Small intestine (tissue), 7 donors: Measurements from ENCODE around the gene MLLT1. TPM values are rescaled to one million over a fixed set of nuclear protein-coding genes. Genes with fewer than 3 reads are reported as not detected.
A peak's percentile ranks its signal among the peaks of the same experiment; 100 is the strongest.

Source experiments
- DNase-seq, 2 donors: peaks; one replicate each; pipeline versions ENCODE4 v3.0.0 to v3.0.0-alpha.2; 2013
- FAIRE-seq: peaks from 2 replicates; lab custom pipeline; 2012; peaks lifted over from hg19 to GRCh38; lab: Jason Lieb, UNC
- H3K27ac ChIP-seq, 3 donors: one replicate each; pipeline ENCODE4 v1.5.1; 2013; ENCODE audit warnings: low read length in 2 of 3, mild to moderate bottlenecking in 2 of 3, control low read depth in 1 of 3, inconsistent platforms in 1 of 3, low read depth in 1 of 3, moderate library complexity in 1 of 3
- H3K27me3 ChIP-seq, 3 donors: one replicate each; pipeline ENCODE4 v1.6.1; 2013; ENCODE audit warnings: low read length in 3 of 3, inconsistent platforms in 1 of 3; ENCODE audit not compliant: control insufficient read depth in 3 of 3, insufficient read depth in 3 of 3
- H3K36me3 ChIP-seq, 3 donors: one replicate each; pipeline ENCODE4 v1.6.1; 2013; ENCODE audit warnings: low read length in 3 of 3, inconsistent platforms in 1 of 3, low read depth in 1 of 3, mild to moderate bottlenecking in 1 of 3, moderate library complexity in 1 of 3; ENCODE audit not compliant: control insufficient read depth in 3 of 3, insufficient read depth in 2 of 3
- H3K4me1 ChIP-seq, 3 donors: one replicate each; pipeline ENCODE4 v1.6.1; 2013; ENCODE audit warnings: low read length in 2 of 3, inconsistent platforms in 1 of 3, low read depth in 1 of 3, mild to moderate bottlenecking in 1 of 3, moderate library complexity in 1 of 3; ENCODE audit not compliant: control insufficient read depth in 3 of 3, insufficient read depth in 2 of 3
- H3K4me3 ChIP-seq, 3 donors: one replicate each; pipeline ENCODE4 v1.5.1; 2013; ENCODE audit warnings: low read length in 3 of 3, control low read depth in 1 of 3, inconsistent platforms in 1 of 3, low read depth in 1 of 3, mild to moderate bottlenecking in 1 of 3, moderate library complexity in 1 of 3
- H3K9me3 ChIP-seq, 2 donors: one replicate each; pipeline ENCODE4 v1.6.1; 2013; ENCODE audit warnings: low read depth in 1 of 2, low read length in 1 of 2; ENCODE audit not compliant: control insufficient read depth in 2 of 2, insufficient read depth in 1 of 2
- WGBS, 3 donors: extraction: QIAGEN DNeasy Blood & Tissue Kit; methylation state at CpG; one replicate each; pipeline ENCODE4 v1.1.7; 2013; 5-methylcytosine and 5-hydroxymethylcytosine counted together
- polyA plus RNA-seq, 4 donors: library from polyadenylated mRNA; stranded (reverse) in 3 of 4; unstranded in 1 of 4; fragments of 200-250 nt in 3 of 4; fragments of 120-200 nt in 1 of 4; gene quantifications; one replicate each; pipeline versions ENCODE4 v1.2.1 to v1.2.3, GENCODE V29; 2013
- donor health status: healthy with polysubstance abuse.
- donor health status: control.
- donor health status: control.
- donor health status: Bipolar disorder and iron deficiency.
- donor health status: healthy.

Gene MLLT1
- polyA plus RNA-seq, 4 donors: 15.1 to 42.2 (median 21.9) TPM

DNA sequence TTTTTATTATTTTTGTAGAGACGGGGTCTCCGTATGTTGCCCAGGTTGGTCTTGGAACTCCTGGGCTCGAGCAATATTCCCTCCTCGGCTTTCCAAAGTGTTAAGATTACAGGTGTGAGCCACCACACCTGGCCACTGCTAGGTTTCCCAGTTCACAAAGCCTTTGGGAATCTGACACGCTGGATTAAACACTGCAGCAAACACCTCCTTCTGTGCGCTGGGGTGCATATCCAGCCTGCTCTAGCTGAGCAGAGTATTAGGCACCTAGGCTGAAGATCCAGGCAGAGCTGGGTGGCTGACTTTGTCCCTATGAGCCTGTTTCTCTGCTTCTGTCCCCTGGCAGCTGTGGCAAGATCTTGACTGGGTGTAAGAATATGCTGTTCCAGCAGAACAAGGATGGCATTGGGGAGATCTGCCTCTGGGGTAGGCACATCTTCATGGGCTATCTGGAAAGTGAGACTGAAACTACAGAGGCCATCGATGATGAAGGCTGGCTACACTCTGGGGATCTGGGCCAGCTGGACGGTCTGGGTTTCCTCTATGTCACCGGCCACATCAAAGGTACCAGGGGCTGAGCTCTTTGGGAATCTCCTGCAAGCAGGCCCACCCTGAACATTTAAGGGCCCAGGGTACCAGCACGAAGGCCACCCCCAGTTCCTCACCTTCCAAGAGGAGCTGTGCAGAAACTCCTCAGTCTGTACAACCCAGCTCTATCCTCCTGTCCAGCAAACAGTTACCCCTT is 94.5 kb downstream of the MLLT1 start:
- Histone ChIP-seq H3K36me3 (no peaks in the 10 kb centered on the region), H3K9me3 (peaks cover 1 to 44% of the 10 kb centered on the region in 2 donors), H3K27ac (no peak overlapping the region), H3K4me3 (no peak overlapping the region), H3K27me3 (peaks cover 0 to 3% (median 2%) of the 10 kb centered on the region in 3 donors), H3K4me1 (no peaks in the 10 kb centered on the region)
- DNase-seq: no peak
- FAIRE-seq: no peak
- 74 to 78% (median 76%) methylated on average over 10 of the region's 10 CpGs for WGBS, 3 donors

DNA sequence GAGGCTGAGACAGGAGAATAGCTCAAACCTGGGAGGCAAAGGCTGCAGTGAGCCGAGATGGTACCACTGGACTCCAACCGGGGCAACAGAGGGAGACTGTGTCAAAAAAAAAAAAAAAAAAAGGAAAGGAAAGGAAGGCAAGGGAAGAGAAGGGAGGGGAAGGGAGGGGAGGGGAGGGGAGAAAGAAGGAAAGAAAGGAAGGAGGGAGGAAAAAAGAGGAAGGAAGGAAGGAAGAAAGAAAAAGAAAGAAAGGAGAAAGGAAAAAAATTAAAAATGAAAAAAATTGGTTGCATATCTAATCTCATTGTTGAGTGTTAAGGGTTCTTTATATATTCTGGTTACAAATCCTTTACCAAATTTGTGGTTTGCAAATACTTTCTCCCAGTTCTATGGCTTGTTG is 98.7 kb downstream of the MLLT1 start:
- Histone ChIP-seq H3K27me3 (peaks cover 0 to 3% (median 2%) of the 10 kb centered on the region in 3 donors), H3K9me3 (peaks cover 0 to 12% of the 10 kb centered on the region in 2 donors), H3K27ac (no peak overlapping the region), H3K36me3 (no peaks in the 10 kb centered on the region), H3K4me1 (no peaks in the 10 kb centered on the region), H3K4me3 (no peak overlapping the region)
- no peak for FAIRE-seq
- no peak for DNase-seq
- WGBS, 3 donors: 74 to 77% (median 77%) methylated on average over 2 of the region's 2 CpGs

- H3K27me3 ChIP-seq: peaks cover 0 to 3% (median 0%) of the 10 kb centered on the region in 3 donors
- FAIRE-seq (no peak), DNase-seq (no peak)
- WGBS, 3 donors: 76 to 86% (median 81%) methylated on average over 5 of the region's 5 CpGs
- no peak overlapping the region for H3K27ac ChIP-seq
- no peaks in the 10 kb centered on the region for H3K9me3 ChIP-seq
- H3K36me3 ChIP-seq: no peaks in the 10 kb centered on the region
- no peaks in the 10 kb centered on the region for H3K4me1 ChIP-seq
- no peak overlapping the region for H3K4me3 ChIP-seq
Observed at GRCh38 chr19:6173190-6173589, 106.6 kb downstream of the MLLT1 start.

DNA sequence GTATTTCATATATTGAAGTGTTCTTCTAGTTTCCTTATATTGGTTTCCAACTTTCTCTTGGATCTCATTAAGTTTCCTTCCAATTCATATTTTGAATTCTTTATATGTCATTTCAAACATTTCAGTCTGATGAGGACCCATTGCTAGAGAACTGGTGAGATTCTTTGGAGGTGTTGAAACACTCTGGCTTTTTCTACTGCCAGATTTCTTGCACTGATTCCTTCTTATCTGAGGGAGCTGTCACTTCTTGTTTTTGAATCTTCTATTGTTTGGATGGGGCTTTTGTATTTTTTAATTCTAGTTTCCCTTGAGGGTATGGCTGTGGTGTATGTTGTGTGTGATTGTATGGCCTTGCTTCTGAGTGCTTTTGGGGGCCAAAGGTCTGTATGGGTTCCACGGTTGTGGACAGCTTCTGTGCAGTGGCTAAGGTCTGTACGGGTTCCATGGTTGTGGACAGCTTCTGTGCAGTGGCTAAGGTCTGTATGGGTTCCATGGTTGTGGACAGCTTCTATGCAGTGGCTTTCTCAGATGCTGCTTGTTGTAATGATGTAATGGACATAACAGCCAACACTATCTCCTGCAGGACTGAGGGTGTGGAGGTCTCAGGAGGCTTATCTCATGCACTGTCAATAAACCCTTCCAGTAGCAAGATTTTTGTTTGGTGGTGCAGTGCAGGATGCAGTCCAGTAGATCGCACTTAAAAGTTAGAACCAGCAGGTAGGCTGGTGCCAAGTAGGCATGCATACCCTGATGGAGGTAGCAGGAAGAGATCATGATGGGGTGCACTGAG is 107.5 kb downstream of the MLLT1 start:
- Histone ChIP-seq H3K27me3 (peaks cover 0 to 3% (median 0%) of the 10 kb centered on the region in 3 donors), H3K4me3 (no peak overlapping the region), H3K36me3 (no peaks in the 10 kb centered on the region), H3K9me3 (no peaks in the 10 kb centered on the region), H3K4me1 (no peaks in the 10 kb centered on the region), H3K27ac (no peak overlapping the region)
- WGBS, 3 donors: 61 to 76% (median 63%) methylated on average over 3 of the region's 3 CpGs
- no peak for DNase-seq
- FAIRE-seq: no peak

DNA sequence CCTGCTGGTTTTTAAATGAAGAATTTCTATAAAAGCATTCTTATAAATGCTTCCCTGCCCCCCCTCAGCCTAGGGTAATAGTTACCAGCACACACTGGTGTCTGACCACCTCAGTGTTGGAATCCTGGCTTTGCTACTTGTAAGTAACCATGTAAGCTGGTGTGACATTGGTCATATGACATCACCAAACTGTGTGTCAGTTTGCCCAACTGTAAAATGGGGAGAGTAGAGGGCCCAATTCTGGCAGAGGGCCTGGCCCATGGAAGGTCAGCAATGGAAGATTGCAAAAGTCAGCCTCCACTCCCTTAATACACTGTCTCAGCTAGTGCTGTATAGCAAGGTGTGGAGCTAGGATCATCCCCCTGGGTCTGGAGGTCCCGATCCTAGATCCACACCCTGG is 112.7 kb downstream of the MLLT1 start:
- Histone ChIP-seq H3K27ac (no peak overlapping the region), H3K4me3 (no peak overlapping the region), H3K4me1 (no peaks in the 10 kb centered on the region), H3K36me3 (no peaks in the 10 kb centered on the region), H3K27me3 (no peaks in the 10 kb centered on the region), H3K9me3 (no peaks in the 10 kb centered on the region)
- no peak for FAIRE-seq
- 87 to 100% (median 100%) methylated on average over 1 of the region's 1 CpG for WGBS, 3 donors
- DNase-seq: no peak

- H3K36me3 ChIP-seq: no peaks in the 10 kb centered on the region
- no peaks in the 10 kb centered on the region for H3K9me3 ChIP-seq
- DNase-seq (no peak), FAIRE-seq (no peak)
- H3K27ac ChIP-seq: no peak overlapping the region
- no peaks in the 10 kb centered on the region for H3K27me3 ChIP-seq
- H3K4me3 ChIP-seq: no peak overlapping the region
- no peaks in the 10 kb centered on the region for H3K4me1 ChIP-seq
- 71 to 84% (median 75%) methylated on average over 5 of the region's 5 CpGs for WGBS, 3 donors
Observed at GRCh38 chr19:6164906-6165531, 114.8 kb downstream of the MLLT1 start.

DNA sequence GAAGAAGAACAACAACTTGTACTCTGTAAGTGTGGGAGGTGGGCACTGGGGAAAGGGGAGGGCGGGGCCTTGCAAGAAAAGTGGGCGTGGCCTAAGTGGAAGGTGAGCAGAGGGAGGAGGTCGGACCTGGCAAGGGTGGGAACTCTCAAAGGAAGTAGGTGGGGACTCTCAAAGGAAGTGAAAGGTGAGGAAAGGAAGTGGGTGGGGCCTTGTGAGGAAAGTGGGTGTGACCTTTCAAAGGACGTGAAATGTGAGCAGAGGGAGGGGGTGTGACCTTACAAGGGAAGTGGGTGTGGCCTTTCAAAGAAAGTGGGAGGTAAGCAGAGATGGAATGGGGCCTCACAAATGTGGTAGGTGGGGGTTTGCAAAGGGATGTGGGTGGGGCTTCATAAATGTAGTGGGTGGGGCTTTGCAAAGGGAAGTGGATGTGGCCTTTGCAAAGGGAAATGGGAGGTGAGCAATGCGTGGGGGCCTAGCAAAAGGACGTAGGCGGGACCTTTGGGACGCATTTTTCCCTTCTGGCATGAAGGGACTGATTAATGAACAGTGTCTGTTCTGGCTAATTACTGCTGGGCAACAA is 118.4 kb downstream of the MLLT1 start:
- Histone ChIP-seq H3K4me1 (no peaks in the 10 kb centered on the region), H3K36me3 (no peaks in the 10 kb centered on the region), H3K9me3 (no peaks in the 10 kb centered on the region), H3K27me3 (no peaks in the 10 kb centered on the region), H3K4me3 (no peak overlapping the region), H3K27ac (no peak overlapping the region)
- DNase-seq (peak; percentile 9 to 12), FAIRE-seq (no peak)
- 32 to 43% (median 38%) methylated on average over 8 of the region's 8 CpGs for WGBS, 3 donors
